ENCODE measurements around the gene FAM120C.

The FAM120C gene, protein sequence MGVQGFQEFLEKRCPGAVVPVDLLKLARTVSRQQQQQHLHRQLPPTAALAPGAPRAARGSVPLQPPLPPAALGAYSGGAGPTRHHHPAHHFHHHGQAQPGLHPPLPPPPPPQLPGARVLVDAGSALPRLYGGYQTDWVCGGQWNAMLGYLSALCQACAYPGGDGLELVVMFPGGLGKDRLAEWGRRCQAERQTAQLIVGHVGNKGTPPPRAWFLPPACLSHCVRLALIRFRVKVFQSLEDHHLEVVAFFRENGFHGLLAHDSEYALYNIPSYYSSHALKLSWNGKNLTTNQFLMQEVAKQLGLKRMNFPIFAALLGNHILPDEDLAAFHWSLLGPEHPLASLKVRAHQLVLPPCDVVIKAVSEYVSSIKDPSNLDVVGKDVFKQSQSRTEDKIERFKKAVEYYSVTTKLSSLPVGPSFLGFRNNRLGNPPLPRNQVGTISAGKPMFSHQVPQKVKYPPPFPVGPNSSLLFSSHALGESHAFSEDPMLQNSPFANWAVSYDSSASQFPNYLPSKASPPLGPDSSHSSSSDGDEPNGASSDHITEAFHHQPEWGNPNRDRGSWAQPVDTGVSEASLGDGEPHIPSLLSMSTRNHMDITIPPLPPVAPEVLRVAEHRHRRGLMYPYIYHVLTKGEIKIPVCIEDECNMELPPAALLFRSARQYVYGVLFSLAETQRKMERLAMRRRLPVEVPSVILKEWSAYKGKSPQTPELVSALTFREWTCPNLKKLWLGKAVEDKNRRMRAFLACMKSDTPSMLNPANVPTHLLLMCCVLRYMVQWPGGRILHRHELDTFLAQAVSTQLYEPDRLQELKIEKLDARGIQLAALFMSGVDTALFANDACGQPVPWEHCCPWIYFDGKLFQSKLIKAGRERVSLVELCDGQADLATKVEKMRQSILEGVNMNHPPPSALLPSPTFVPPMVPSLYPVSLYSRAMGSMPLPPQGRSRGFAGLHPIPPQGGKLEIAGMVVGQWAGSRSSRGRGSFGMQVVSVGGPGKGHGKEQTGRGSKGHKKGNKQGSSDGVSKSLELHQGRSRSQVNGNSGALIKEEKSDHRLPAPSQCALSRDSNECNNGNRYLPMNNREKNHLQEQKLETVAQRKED

DNA sequence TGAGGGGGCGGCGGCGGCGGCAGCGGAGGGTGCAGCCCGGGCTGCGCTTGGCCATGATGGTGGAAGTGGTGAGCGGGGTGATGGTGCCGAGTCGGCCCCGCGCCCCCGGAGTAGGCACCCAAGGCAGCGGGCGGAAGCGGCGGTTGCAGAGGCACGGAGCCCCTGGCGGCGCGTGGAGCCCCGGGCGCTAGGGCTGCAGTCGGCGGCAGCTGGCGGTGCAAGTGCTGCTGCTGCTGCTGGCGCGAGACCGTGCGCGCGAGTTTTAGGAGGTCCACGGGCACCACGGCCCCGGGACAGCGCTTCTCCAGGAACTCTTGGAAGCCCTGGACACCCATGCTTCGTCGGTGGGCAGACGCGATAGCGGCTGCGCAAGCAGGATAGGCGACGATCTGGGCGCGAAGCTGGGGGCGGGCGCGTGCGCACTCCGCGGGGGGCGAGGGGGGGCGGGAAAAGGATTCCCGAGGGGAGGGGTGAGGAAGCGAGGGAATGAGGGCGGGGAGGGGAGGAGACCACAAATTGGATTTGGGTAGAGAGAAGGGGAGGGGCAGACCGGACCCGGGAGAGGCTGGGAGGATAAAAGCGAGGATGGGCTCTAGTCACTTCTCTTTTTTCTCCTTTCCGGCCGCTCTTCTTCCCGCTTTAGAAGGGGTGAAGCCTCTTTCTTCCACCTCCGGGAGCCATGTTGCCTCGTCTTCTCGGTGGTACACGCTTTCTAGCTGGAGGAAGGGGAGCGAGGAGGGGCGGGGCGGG is at the start of gene FAM120C:
FAM120C (minus strand) TSS at position 391 of the 750 bp plus-strand sequence; CDS start at position 335, 56 bp downstream.
- peak within 1 kb of the TSS; percentile 89 for H3K27ac ChIP-seq
- TF ChIP-seq, protein P1, sequence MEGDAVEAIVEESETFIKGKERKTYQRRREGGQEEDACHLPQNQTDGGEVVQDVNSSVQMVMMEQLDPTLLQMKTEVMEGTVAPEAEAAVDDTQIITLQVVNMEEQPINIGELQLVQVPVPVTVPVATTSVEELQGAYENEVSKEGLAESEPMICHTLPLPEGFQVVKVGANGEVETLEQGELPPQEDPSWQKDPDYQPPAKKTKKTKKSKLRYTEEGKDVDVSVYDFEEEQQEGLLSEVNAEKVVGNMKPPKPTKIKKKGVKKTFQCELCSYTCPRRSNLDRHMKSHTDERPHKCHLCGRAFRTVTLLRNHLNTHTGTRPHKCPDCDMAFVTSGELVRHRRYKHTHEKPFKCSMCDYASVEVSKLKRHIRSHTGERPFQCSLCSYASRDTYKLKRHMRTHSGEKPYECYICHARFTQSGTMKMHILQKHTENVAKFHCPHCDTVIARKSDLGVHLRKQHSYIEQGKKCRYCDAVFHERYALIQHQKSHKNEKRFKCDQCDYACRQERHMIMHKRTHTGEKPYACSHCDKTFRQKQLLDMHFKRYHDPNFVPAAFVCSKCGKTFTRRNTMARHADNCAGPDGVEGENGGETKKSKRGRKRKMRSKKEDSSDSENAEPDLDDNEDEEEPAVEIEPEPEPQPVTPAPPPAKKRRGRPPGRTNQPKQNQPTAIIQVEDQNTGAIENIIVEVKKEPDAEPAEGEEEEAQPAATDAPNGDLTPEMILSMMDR (IDR thresholded peaks at IDR 0.05): no peak
- TF ChIP-seq ZFX (IDR thresholded peaks at IDR 0.05; ENCODE audit: borderline replicate concordance): no peak

DNA sequence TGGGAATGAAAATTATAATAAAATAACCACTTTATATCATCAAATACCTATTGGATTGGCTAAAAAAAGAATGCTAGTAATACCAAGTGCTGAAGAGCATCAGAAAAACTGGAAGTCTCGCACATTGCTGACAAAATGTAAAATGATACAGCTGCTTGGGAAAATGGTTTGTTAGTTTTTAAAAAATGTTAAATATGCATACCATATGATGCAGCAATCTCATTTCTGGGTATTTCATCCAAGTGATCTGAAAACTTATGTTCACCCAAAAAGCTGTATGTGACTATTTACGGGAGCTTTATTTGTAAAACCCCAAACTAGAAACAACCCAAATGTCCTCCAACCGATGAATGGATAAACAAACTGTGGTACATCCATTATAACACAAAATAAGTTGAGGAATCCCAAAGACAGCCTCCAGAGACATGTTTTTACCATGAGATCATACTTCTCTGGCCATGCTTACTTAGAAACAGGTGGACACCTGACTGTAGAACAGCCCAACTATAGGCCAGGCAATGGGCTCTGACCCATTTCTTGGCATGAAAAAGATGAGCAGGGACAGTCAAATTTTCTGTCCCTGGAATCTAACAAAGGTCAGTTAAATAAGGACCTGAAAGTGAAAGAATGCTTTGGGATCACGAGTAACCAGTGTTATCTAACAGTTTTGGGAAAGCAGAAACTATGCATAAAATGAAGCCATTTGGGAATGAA is 47.5 kb upstream of the FAM120C start:
- H3K27ac ChIP-seq: no peak overlapping the region
- no peak for TF ChIP-seq ZFX (IDR thresholded peaks at IDR 0.05; ENCODE audit: borderline replicate concordance)
- TF ChIP-seq, protein P1 (IDR thresholded peaks at IDR 0.05): no peak

DNA sequence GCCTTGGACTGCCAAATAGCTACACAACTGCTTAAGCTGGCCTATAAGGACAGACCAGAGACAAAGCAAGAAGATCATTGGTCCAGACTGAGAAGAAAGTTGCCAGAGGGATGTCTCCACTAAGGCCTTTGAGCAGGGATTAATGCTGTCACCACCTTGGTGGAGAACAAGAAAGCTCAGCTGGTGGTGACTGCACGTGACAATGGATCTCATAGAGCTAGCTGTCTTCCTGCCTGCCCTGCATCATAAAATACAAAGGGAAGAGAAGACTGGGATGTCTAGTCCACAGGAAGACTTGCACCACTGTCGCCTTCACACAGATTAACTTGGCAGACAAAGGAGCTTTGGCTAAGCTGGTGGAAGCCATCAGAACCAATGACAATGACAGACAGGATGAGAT is 40.5 kb upstream of the FAM120C start:
- TF ChIP-seq, protein P1 (IDR thresholded peaks at IDR 0.05): no peak
- TF ChIP-seq ZFX (IDR thresholded peaks at IDR 0.05; ENCODE audit: borderline replicate concordance): no peak
- no peak overlapping the region for H3K27ac ChIP-seq

DNA sequence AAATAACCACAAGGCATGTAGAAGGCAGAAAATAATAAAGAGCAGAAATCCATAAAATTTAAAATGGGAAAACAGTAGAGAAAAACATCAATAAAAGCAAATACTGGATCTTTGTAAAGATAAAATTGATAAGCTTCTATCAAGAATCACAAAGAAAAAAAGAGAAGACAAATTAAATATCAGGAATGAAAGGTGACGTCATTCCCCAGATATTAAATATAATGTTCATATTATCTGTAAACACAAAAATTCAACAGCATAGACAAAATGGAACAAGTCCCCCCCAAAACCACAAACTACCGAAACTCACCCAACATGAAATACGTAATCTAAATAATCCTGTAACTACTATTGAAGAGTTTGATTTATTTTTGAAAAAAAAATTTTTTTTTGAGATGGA is 30.5 kb upstream of the FAM120C start:
- no peak for TF ChIP-seq ZFX (IDR thresholded peaks at IDR 0.05; ENCODE audit: borderline replicate concordance)
- TF ChIP-seq, protein P1 (IDR thresholded peaks at IDR 0.05): no peak
- no peak overlapping the region for H3K27ac ChIP-seq

DNA sequence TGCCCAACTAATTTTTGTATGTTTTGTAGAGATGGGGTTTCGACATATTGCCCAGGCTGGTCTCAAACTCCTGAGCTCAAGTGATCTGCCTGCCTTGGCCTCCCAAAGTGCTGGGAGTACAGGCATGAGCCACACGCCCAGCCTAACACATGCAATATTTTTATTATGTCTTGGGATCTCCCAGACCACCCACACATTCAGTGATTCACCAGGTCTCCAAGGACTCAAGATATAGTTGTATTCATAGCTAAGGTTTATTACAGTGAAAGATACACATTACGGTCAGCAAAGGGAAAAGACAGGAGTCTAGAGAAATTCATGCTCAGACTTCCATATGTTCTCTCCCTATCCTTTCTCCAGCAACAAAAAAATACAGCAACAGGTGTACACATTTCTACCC is 25.5 kb upstream of the FAM120C start:
- no peak for TF ChIP-seq ZFX (IDR thresholded peaks at IDR 0.05; ENCODE audit: borderline replicate concordance)
- TF ChIP-seq, protein P1 (IDR thresholded peaks at IDR 0.05): no peak
- H3K27ac ChIP-seq: no peak overlapping the region

DNA sequence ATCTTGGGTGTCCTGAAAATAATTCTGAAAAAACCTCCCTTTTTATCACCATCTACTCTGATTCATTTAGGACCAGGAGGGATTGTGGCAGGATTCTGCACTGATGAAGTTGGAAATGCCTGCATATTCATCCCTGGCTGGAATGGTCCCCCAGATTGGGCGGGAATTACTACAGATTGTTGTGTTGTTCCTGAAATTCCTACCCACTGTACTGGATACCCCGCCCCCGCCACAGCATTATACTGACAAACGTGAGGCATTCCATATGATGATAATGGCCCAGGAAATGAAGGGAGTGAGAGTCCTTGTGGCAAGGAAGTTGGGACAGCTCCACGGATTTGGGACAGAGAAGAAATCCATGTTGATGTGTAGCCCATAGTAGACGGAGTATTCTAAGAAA is 15.2 kb upstream of the FAM120C start:
- no peak overlapping the region for H3K27ac ChIP-seq
- TF ChIP-seq ZFX (IDR thresholded peaks at IDR 0.05; ENCODE audit: borderline replicate concordance): no peak
- TF ChIP-seq, protein P1 (IDR thresholded peaks at IDR 0.05): no peak

All from 22Rv1 (cell line).